GM18868 (cell line): Measurements from ENCODE around the gene SPRED2.

Source experiments
- ATAC-seq: cut with Tn5 transposase; IDR thresholded peaks from one replicate; pipeline ENCODE4 v1.9.1; 2021; ENCODE audit warnings: mild to moderate bottlenecking, moderate library complexity; ENCODE audit not compliant: unreplicated experiment

Gene SPRED2

GRCh38 chr2:65416321-65416720 is 16.1 kb downstream of the SPRED2 start:
- no peak for ATAC-seq

GRCh38 chr2:65415091-65415490 is 17.3 kb downstream of the SPRED2 start:
- no peak for ATAC-seq

- ATAC-seq = no peak
Measured at GRCh38 chr2:65413610-65414009, 18.8 kb downstream of the SPRED2 start.

GRCh38 chr2:65413106-65413505 is 19.3 kb downstream of the SPRED2 start:
- ATAC-seq = no peak

GRCh38 chr2:65411056-65411795 is 21.2 kb downstream of the SPRED2 start:
- ATAC-seq = no peak

- no peak for ATAC-seq
Measured at GRCh38 chr2:65409045-65409444, 23.4 kb downstream of the SPRED2 start.

- ATAC-seq = peak; percentile 38
Measured at GRCh38 chr2:65407240-65407639, 25.2 kb downstream of the SPRED2 start.

- peak; percentile 66 for ATAC-seq
Measured at GRCh38 chr2:65404988-65405697, 27.3 kb downstream of the SPRED2 start.

GRCh38 chr2:65403529-65403915 is 28.9 kb downstream of the SPRED2 start:
- no peak for ATAC-seq

GRCh38 chr2:65402780-65403528 is 29.4 kb downstream of the SPRED2 start:
- ATAC-seq = no peak

- ATAC-seq = no peak
Measured at GRCh38 chr2:65402323-65402722, 30.1 kb downstream of the SPRED2 start.

- peak; percentile 63 for ATAC-seq
Measured at GRCh38 chr2:65397122-65397521, 35.3 kb downstream of the SPRED2 start.

GRCh38 chr2:65396348-65397026 is 35.9 kb downstream of the SPRED2 start:
- ATAC-seq = no peak

GRCh38 chr2:65395621-65396347 is 36.6 kb downstream of the SPRED2 start:
- no peak for ATAC-seq

GRCh38 chr2:65393743-65394422 is 38.5 kb downstream of the SPRED2 start:
- ATAC-seq = peak; percentile 29

GRCh38 chr2:65393046-65393445 is 39.4 kb downstream of the SPRED2 start:
- no peak for ATAC-seq

GRCh38 chr2:65392609-65393008 is 39.8 kb downstream of the SPRED2 start:
- no peak for ATAC-seq

GRCh38 chr2:65390134-65390533 is 42.3 kb downstream of the SPRED2 start:
- ATAC-seq = peak; percentile 58

GRCh38 chr2:65389476-65389875 is 42.9 kb downstream of the SPRED2 start:
- no peak for ATAC-seq
